CD14-positive monocyte (primary cell): Measurements from ENCODE around the gene NDUFAF4. TPM values are rescaled to one million over a fixed set of nuclear protein-coding genes. Genes with fewer than 3 reads are reported as not detected.

Experiments used
- DNase-seq, 3 donors: peaks; one replicate each; pipeline ENCODE4 v3.0.0-alpha.2; 2011 to 2022
- H2AFZ ChIP-seq: 2 replicates; pipeline ENCODE4 v1.6.0; 2012; ENCODE audit warnings: mild to moderate bottlenecking, low read depth, low read length, inconsistent platforms; ENCODE audit not compliant: insufficient read depth, poor library complexity, severe bottlenecking
- H3K27ac ChIP-seq, 2 donors: 1 replicate in 1 of 2; 2 replicates in 1 of 2; pipeline ENCODE4 v1.5.1; 2012 to 2013; ENCODE audit warnings: low read length in 2 of 2, control low read depth in 1 of 2, inconsistent platforms in 1 of 2, low read depth in 1 of 2, mild to moderate bottlenecking in 1 of 2
- H3K27me3 ChIP-seq, 2 donors: one replicate each; pipeline versions ENCODE4 v1.6.0 to v1.6.1; 2011 to 2013; ENCODE audit warnings: low read length in 2 of 2; ENCODE audit not compliant: control insufficient read depth in 2 of 2, insufficient read depth in 2 of 2
- H3K36me3 ChIP-seq, 2 donors: replicated peaks in 1 of 2; 1 replicate in 1 of 2; 2 replicates in 1 of 2; pipeline versions ENCODE4 v1.5.1 to v1.6.1; 2012 to 2013; ENCODE audit warnings: low read length in 2 of 2, control low read depth in 1 of 2, inconsistent platforms in 1 of 2, mild to moderate bottlenecking in 1 of 2; ENCODE audit not compliant: insufficient read depth in 2 of 2, control insufficient read depth in 1 of 2
- H3K4me1 ChIP-seq, 2 donors: 1 replicate in 1 of 2; 2 replicates in 1 of 2; pipeline versions ENCODE4 v1.5.1 to v1.6.1; 2012 to 2013; ENCODE audit warnings: low read length in 2 of 2, control low read depth in 1 of 2, inconsistent platforms in 1 of 2, mild to moderate bottlenecking in 1 of 2, moderate library complexity in 1 of 2; ENCODE audit not compliant: insufficient read depth in 2 of 2, control insufficient read depth in 1 of 2
- H3K4me2 ChIP-seq: replicated peaks from 2 replicates; pipeline ENCODE3; 2012; ENCODE audit warnings: low read length, moderate library complexity, mild to moderate bottlenecking; ENCODE audit not compliant: poor library complexity, severe bottlenecking; ENCODE audit errors: extremely low read depth
- H3K4me3 ChIP-seq, 3 experiments: fragments of 200-600 bp in 1 of 3; sonication (generic) in 1 of 3; replicated peaks in 1 of 3; 1 replicate in 2 of 3; 2 replicates in 1 of 3; pipeline ENCODE4 v1.5.1; 2011 to 2013; ENCODE audit warnings: low read length in 3 of 3, mild to moderate bottlenecking in 3 of 3, control low read depth in 2 of 3, low read depth in 2 of 3, inconsistent platforms in 1 of 3, moderate library complexity in 1 of 3
- H3K79me2 ChIP-seq: 2 replicates; pipeline ENCODE4 v1.6.0; 2012; ENCODE audit warnings: mild to moderate bottlenecking, control low read depth, inconsistent platforms, low read length, moderate library complexity; ENCODE audit not compliant: insufficient read depth
- H3K9ac ChIP-seq: 2 replicates; pipeline ENCODE4 v1.6.0; 2017; ENCODE audit warnings: low read length, mild to moderate bottlenecking; ENCODE audit not compliant: insufficient read depth, poor library complexity, severe bottlenecking
- H3K9me3 ChIP-seq, 2 donors: replicated peaks in 1 of 2; 1 replicate in 1 of 2; 2 replicates in 1 of 2; pipeline versions ENCODE4 v1.5.1 to v1.6.1; 2012 to 2013; ENCODE audit warnings: low read length in 2 of 2, control low read depth in 1 of 2; ENCODE audit not compliant: control insufficient read depth in 1 of 2, insufficient read depth in 1 of 2
- H4K20me1 ChIP-seq: 2 replicates; pipeline ENCODE4 v1.6.0; 2012; ENCODE audit warnings: mild to moderate bottlenecking, low read length, control low read depth, moderate library complexity; ENCODE audit not compliant: insufficient read depth
- H3K27ac Mint-ChIP-seq, 7 donors: one replicate each; pipeline ENCODE4 v1.8.0; 2020; ENCODE audit warnings: mild to moderate bottlenecking in 7 of 7, mixed read lengths in 7 of 7, moderate library complexity in 6 of 7, inconsistent platforms in 2 of 7
- H3K27me3 Mint-ChIP-seq, 3 donors: one replicate each; pipeline ENCODE4 v1.8.0; 2021 to 2022; ENCODE audit warnings: low read depth in 3 of 3, mild to moderate bottlenecking in 3 of 3, mixed read lengths in 3 of 3, moderate library complexity in 3 of 3, inconsistent platforms in 1 of 3
- H3K36me3 Mint-ChIP-seq, 2 donors: one replicate each; pipeline ENCODE4 v1.8.0; 2020; ENCODE audit warnings: mixed read lengths in 2 of 2, inconsistent platforms in 1 of 2, mild to moderate bottlenecking in 1 of 2
- H3K4me1 Mint-ChIP-seq: one replicate; pipeline ENCODE4 v1.8.0; 2020; ENCODE audit warnings: mild to moderate bottlenecking, mixed read lengths
- H3K4me3 Mint-ChIP-seq, 2 donors: one replicate each; pipeline ENCODE4 v1.8.0; 2020; ENCODE audit warnings: mild to moderate bottlenecking in 2 of 2, mixed read lengths in 2 of 2, moderate library complexity in 1 of 2
- H3K9me3 Mint-ChIP-seq, 7 donors: one replicate each; pipeline ENCODE4 v1.8.0; 2020 to 2022; ENCODE audit warnings: mixed read lengths in 7 of 7, mild to moderate bottlenecking in 6 of 7, moderate library complexity in 6 of 7, inconsistent platforms in 2 of 7
- CTCF ChIP-seq: fragments of 200-600 bp; IDR thresholded peaks from one replicate; pipeline ENCODE4 v1.8.0; 2022; ENCODE audit warnings: antibody characterized with exemption, mild to moderate bottlenecking
- WGBS: methylation state at CpG from one replicate; pipeline ENCODE4 v1.1.5; 2013; ENCODE audit warnings: missing lambda C conversion rate; ENCODE audit not compliant: insufficient coverage; 5-methylcytosine and 5-hydroxymethylcytosine counted together
- intact Hi-C, 2 donors: fragments of 100-400 bp; cut with micrococcal nuclease; formaldehyde crosslinking; loops; one replicate each; pipeline versions ENCODE4 v1.15.0 to v1.15.1; 2023
- polyA plus RNA-seq, 3 donors: library from polyadenylated mRNA; depleted of rRNA in 1 of 3; unstranded in 2 of 3; stranded (reverse) in 1 of 3; fragments of 300-500 nt in 2 of 3; fragments of >200 nt in 1 of 3; fragmentation: Illumina TruSeq in 2 of 3; gene quantifications; 1 replicate in 2 of 3; 2 replicates in 1 of 3; pipeline ENCODE4 v1.2.3, GENCODE V29; 2012 to 2021

Gene NDUFAF4
- polyA plus RNA-seq, 3 donors: 7.6 to 17.5 (median 14.9) TPM

GRCh38 chr6:96872976-96873375 is 24.7 kb downstream of the NDUFAF4 start:
- H3K27me3 ChIP-seq: no peaks in the 10 kb centered on the region
- no peak for DNase-seq
- no peaks in the 10 kb centered on the region for H3K4me1 ChIP-seq
- H3K36me3 ChIP-seq: no peaks in the 10 kb centered on the region
- no peak overlapping the region for H3K4me2 ChIP-seq
- H3K9me3 ChIP-seq: no peaks in the 10 kb centered on the region
- H2AFZ ChIP-seq: no peak overlapping the region
- H3K9ac ChIP-seq: no peak overlapping the region
- H3K27ac ChIP-seq: no peak overlapping the region
- WGBS: no CpG with 5 or more reads among the region's 1 CpG
- H3K36me3 Mint-ChIP-seq: no peaks in the 10 kb centered on the region
- intact Hi-C loops: no loop called here
- no peak for TF ChIP-seq CTCF
- H3K4me3 Mint-ChIP-seq: no peak overlapping the region
- H4K20me1 ChIP-seq: no peaks in the 10 kb centered on the region
- no peak overlapping the region for H3K4me3 ChIP-seq
- no peaks in the 10 kb centered on the region for H3K79me2 ChIP-seq
- peaks cover 0 to 1% (median 0%) of the 10 kb centered on the region in 7 donors for H3K9me3 Mint-ChIP-seq
- H3K27ac Mint-ChIP-seq: no peak overlapping the region
- H3K27me3 Mint-ChIP-seq: peaks cover 0 to 8% (median 5%) of the 10 kb centered on the region in 3 donors
- H3K4me1 Mint-ChIP-seq: no peaks in the 10 kb centered on the region

GRCh38 chr6:96865055-96865405 is 32.7 kb downstream of the NDUFAF4 start:
- Mint-ChIP-seq H3K9me3 (peaks cover 0 to 10% (median 3%) of the 10 kb centered on the region in 7 donors), H3K4me3 (no peak overlapping the region), H3K27ac (no peak overlapping the region), H3K36me3 (no peaks in the 10 kb centered on the region), H3K4me1 (no peaks in the 10 kb centered on the region), H3K27me3 (peaks cover 2 to 13% (median 12%) of the 10 kb centered on the region in 3 donors)
- peaks cover 0 to 3% of the 10 kb centered on the region in 2 donors for H3K27me3 ChIP-seq
- H4K20me1 ChIP-seq: no peaks in the 10 kb centered on the region
- H3K27ac ChIP-seq: no peak overlapping the region
- no peak overlapping the region for H3K9ac ChIP-seq
- H3K4me2 ChIP-seq: no peak overlapping the region
- no peak for TF ChIP-seq CTCF
- no peaks in the 10 kb centered on the region for H3K9me3 ChIP-seq
- intact Hi-C loops: no loop called here
- H3K4me1 ChIP-seq: no peaks in the 10 kb centered on the region
- no peaks in the 10 kb centered on the region for H3K79me2 ChIP-seq
- no peak for DNase-seq
- no peaks in the 10 kb centered on the region for H3K36me3 ChIP-seq
- no peak overlapping the region for H3K4me3 ChIP-seq
- H2AFZ ChIP-seq: no peak overlapping the region
- 63% methylated on average over 1 of the region's 3 CpGs for WGBS
